GM18951 (cell line): Measurements from ENCODE around the gene PDK2.

Experiments
- POLR2A ChIP-seq: IDR thresholded peaks from 4 replicates; pipeline ENCODE4 v1.6.1; 2011; ENCODE audit warnings: mild to moderate bottlenecking; ENCODE audit not compliant: insufficient read length, insufficient read depth; ENCODE audit errors: extremely low read depth
- in situ Hi-C: fragments of 300-500 bp; cut with MboI; formaldehyde crosslinking; loops from one replicate; pipeline ENCODE4 v1.12.0; 2022; ENCODE audit warnings: low sequenced_read_pairs, mixed read lengths, inconsistent platforms; ENCODE audit not compliant: unreplicated experiment

Gene PDK2

GRCh38 chr17:50113624-50114320 is 18.6 kb downstream of the PDK2 start:
- in situ Hi-C loops, result no loop called here
- TF ChIP-seq POLR2A, result no peak

GRCh38 chr17:50114401-50114800 is 19.2 kb downstream of the PDK2 start:
- no peak for TF ChIP-seq POLR2A
- in situ Hi-C loops, result no loop called here

- in situ Hi-C loops, result no loop called here
These were observed 19.8 kb downstream of the PDK2 start for GRCh38 chr17:50114849-50115357.

GRCh38 chr17:50115756-50116155 is 20.6 kb downstream of the PDK2 start:
- TF ChIP-seq POLR2A, result no peak
- in situ Hi-C loops, result no loop called here

More at GRCh38 chr17:50114849-50115357, 19.8 kb downstream of the PDK2 start:
- TF ChIP-seq POLR2A, result no peak

- no peak for TF ChIP-seq POLR2A
- in situ Hi-C loops, result no loop called here
These were observed 22.3 kb downstream of the PDK2 start for GRCh38 chr17:50117202-50118051.

GRCh38 chr17:50118076-50118827 is 23.1 kb downstream of the PDK2 start:
- no peak for TF ChIP-seq POLR2A
- in situ Hi-C loops, result no loop called here

- in situ Hi-C loops, result no loop called here
- TF ChIP-seq POLR2A, result no peak
These were observed 23.7 kb downstream of the PDK2 start for GRCh38 chr17:50118828-50119218.

GRCh38 chr17:50120475-50121253 is 25.5 kb downstream of the PDK2 start:
- TF ChIP-seq POLR2A, result no peak
- in situ Hi-C loops, result no loop called here

- no peak for TF ChIP-seq POLR2A
- in situ Hi-C loops, result no loop called here
These were observed 27.8 kb downstream of the PDK2 start for GRCh38 chr17:50122945-50123344.

GRCh38 chr17:50123649-50124349 is 28.6 kb downstream of the PDK2 start:
- in situ Hi-C loops, result no loop called here
- TF ChIP-seq POLR2A, result no peak

GRCh38 chr17:50125420-50125997 is 30.4 kb downstream of the PDK2 start:
- in situ Hi-C loops, result no loop called here
- no peak for TF ChIP-seq POLR2A
